GM19238 (cell line): Measurements from ENCODE around the gene ZNF438.
"Not testable (repeated sequence)": the region's sequence is repeated elsewhere in the genome, so short reads cannot be mapped to it uniquely, and the experiment has no call there.

Experiments
- DNase-seq: peaks from one replicate; pipeline ENCODE4 v3.0.0; 2011; ENCODE audit warnings: low spot score; ENCODE audit not compliant: insufficient read length

Gene ZNF438

DNA sequence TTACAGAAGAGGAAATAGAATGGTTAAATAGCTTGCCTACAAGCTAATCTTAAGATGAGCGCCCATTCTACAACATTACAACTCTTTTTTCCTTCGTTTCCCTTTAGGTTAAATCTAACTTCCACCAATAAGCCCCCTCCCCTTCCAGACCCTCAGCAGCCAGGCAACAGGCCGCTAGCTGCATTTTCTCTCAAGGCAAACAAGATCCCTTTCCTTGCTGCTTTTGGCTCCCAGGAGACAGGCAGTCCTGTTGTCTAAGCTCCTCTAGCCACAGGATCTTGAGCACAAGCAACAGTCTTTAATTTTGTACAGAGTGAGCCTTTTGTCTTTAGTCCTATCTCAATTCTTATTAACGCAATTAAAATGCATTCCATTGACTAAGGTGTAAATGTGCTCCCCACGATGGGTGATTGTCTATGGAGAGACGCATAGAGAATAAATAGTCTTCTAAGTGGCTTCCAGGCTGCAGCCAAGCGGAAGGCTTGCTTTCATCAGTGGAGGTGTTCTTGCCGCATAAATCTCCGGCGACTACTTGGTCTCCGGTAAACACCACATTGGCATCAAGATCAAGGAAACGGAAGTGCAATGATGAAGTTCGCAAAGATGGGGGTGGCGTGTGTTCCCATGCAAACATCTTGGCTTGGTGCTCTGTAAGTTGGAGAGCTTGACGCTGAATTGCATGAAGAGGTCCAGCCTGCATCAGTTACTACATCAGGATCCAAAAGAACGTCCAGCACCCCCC lies 220.2 kb downstream of the ZNF438 start:
- DNase-seq = no peak

DNA sequence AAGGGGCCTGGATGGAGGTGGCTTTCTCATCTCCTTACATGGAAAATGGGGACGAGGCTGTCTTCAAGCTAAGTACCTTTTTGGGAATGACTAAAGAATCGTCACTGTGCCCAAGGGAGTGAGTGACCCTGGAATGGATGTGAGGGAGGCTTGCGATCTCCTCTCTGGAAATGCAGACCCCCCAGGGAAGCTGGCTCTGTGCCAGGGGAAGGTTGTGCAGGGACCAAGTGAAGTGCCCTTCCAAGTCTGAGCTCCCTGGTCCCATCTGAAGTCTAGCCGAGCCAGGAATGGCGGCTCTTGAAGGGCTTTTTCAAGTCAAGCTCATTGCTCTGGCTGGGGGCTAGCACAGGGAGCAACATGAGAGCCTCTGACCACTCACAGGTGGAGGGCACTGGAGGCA lies 221.2 kb downstream of the ZNF438 start:
- DNase-seq = no peak

DNA sequence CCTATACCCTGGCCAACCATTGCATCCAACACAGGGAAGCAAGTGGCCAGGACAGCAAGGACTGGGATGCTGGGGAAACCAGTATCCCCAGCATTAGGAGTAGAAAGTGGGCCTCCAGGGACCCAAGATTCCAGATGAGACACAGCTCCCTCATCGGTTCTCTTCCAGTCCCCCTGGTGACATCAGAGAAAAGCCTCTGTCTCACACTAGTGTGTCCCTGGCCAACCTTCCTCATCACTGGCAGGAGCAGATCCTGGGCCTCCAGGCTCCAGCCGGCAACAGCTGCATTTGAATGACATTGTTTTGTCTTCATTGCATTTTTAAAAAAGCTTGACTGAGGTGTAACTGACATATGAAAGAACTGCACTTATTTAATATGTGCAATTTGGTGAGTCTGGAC lies 224.8 kb downstream of the ZNF438 start:
- DNase-seq = no peak

GRCh38 chr10:30805061-30805460 lies 226.6 kb downstream of the ZNF438 start:
- no peak for DNase-seq

DNA sequence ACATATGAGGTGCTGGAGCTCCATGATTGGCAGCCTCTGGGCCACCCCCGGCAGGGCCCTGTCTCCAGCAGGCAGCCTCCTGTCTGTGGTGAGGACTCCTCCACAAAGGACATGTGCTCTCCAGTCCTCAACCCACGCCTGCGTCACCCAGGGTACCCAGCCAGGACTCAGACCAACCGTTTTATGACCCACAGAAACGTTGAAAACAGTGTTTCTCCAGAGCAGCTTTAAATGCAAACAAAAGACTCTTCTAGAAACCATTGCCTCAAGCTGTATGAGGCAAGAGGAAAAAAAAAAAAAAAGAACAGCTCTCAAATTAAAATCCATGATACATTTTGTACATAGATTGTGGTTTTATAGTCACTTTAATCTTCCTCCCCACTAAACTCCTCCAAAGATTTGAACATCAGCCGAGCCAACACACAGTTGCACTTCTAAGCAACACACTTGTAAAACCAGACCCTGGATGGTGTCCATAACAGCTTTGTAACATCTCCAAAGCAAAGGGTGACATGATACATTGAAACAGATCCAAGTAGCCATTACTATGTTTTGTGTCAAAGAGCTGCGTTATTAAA lies 227.1 kb downstream of the ZNF438 start:
- DNase-seq = no peak

GRCh38 chr10:30803892-30804322 lies 227.8 kb downstream of the ZNF438 start:
- DNase-seq = no peak

- DNase-seq = no peak
Measured at GRCh38 chr10:30803058-30803457, 228.6 kb downstream of the ZNF438 start.

DNA sequence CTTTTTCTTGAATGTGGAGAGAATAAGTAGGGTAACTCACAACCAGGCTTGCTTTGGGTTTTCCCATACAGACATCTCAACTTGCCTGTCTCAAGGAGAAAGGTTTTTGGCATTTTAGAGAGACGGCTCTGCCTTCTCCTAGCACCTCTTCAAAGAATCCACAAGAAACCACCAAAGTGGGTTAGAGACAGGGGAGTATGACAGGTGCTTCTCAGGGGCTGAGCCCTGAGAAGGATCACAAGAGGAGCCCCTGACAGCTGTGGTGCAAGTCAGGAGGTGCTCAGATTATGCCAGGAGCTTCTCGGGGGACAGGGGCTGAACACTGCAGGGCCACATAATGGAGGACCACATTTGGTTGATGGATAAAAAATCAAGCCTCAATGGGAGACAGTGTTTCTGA lies 231.3 kb downstream of the ZNF438 start:
- no peak for DNase-seq

DNA sequence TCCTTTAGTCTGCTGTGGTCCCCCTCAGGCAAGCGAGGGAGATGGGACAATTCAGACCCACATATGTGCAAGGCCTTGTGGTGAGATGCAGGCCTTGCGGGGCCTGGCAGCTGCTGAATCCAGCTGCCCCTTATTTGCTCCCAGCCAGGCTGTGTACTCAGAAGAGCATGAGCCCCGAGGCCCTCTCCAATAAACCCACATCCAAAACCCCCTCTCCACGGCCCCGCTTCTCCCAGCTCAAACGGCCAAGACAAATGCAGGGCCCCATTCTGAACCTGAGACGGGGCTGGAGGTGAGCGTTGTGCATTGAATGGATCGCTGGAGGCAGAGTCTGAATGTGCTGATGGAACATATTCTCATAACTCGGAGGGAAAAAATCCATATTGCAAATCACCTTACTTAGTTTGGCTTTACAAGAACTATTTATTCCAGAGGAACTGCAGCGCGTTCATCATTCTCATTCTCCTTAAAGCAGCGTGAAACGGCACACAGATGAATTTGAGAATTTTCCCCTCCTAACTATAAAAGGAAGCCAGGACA lies 232.9 kb downstream of the ZNF438 start:
- no peak for DNase-seq

- DNase-seq = not testable (repeated sequence)
Measured at GRCh38 chr10:30795024-30795423, 236.6 kb downstream of the ZNF438 start.
